Kidney tubule cell (primary cell): ENCODE measurements around the gene IHH.

Source experiments
- DNase-seq: peaks from one replicate; pipeline ENCODE4 v3.0.0-alpha.2; 2018; ENCODE audit warnings: low spot score

IHH gene

DNA sequence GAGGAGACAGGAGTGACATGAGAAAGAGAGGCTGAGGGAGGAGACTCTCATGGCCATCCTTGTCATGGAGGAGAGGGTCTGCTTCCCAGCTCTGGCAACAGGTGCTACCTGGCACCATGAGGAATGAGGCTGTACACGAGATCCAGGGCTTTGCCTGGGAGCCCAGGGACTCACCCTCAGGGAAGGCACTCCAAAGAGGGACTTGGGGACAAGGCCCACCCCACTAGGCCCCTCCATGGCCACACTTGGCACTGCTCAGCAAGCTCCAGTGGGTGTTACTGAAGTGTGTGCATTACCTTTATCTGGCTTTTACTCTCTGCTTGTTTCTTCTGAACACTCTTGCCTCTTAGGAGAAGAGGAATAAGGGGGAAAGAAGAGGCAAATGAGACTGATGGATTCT is 22.1 kb downstream of the IHH start:
- DNase-seq: no peak

DNA sequence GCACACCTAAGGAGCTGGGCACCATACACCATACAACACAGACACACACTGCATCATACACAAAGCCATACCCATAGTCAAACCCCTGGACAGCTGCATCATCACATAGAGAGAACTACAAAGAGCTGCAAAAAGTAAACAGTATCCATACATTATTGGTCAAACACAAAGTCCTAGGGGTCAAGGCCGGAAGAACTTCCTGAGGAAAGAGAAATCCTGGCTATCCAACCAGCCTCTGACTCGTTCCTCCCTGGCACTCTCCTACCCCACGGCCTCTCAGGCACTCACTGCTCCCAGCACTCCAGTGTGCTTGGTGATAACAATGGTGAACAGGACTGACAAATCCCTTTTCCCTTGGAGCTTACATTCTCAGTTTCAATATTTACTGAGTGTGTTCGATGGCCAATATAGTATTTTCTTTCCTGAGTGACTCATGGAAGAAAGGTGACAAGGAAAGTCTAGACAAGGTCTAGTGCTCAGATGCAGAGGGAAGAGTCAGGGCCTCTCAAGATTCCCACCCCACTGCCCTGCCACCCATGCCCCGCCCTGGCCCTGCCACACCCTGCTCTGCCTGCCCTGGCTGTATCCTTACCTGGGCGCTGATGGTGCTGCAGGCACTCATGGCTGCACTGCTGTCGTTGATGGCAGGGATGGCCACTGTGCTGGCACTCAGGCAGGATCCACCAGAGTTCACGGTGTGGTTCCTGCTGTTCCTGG is 22.8 kb downstream of the IHH start:
- DNase-seq: peak; percentile 7

DNA sequence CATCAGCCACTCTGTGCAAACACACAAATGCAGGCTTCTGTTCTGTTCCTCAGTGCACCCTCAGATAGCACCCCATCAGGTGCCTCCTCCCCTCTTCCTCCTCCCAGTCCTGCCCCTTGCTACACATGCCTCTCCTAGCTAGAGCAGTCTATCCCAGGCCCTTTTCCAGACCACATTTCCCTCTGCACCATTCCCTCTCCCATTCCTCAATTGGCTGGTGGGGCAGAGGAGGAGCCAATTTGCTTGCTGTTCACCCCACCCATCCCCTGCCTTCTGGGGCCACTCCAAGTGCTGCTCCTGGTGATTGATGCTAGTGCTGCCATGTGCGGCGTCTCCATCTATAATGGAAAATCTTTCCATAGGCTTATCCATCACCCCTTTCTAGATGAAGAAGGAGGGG is 24.8 kb downstream of the IHH start:
- DNase-seq: no peak

DNA sequence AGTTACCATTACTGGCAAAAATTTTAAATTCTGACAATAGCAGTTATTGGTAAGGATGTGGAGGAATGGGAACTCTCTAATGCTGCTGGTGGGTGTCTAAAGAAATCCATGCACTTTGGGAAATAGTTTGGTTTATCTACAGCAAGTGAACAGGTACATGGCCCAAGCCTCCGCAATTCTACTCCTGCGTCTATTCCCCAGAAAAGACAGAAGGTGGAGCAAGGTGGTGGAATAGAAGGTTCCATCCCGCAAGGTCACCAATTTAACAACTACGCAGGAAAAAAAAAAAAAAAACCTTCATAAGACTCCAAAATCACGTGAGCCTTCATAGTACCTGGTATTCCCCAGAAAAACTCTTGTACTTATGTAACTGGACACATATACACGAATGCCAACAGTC is 25.9 kb downstream of the IHH start:
- DNase-seq: no peak

DNA sequence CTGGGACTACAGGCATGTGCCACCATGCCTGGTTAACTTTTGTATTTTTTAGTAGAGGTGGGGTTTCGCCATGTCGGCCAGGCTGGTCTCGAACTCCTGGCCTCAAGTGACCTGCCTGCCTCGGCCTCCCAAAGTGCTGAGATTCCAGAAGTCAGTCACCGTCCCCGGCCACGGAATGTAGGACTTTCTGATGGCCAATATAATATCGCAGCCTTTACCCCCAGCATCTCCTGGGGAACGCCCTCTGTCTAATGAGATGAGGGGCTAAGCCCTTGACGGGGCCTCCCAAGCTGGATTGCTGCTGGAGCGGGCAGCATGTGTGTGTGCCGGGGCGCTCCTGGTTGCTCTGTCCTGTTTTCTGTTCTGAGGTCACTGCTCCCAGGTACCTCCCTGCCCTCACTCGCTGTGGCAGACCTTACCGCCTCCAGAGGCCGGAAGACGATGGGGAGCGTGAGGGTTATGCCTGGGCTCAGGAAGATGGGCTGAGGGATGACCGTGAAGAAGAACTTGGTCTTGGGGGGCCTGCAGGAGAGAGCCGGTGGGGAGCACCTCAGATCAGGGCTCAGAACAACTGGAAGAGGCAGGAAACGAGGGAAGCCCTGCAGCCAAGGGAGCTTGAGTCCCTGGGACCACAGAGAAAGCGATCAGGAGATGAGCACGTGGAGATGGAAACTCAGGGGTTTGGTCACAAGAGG is 28.5 kb downstream of the IHH start:
- DNase-seq: no peak

DNA sequence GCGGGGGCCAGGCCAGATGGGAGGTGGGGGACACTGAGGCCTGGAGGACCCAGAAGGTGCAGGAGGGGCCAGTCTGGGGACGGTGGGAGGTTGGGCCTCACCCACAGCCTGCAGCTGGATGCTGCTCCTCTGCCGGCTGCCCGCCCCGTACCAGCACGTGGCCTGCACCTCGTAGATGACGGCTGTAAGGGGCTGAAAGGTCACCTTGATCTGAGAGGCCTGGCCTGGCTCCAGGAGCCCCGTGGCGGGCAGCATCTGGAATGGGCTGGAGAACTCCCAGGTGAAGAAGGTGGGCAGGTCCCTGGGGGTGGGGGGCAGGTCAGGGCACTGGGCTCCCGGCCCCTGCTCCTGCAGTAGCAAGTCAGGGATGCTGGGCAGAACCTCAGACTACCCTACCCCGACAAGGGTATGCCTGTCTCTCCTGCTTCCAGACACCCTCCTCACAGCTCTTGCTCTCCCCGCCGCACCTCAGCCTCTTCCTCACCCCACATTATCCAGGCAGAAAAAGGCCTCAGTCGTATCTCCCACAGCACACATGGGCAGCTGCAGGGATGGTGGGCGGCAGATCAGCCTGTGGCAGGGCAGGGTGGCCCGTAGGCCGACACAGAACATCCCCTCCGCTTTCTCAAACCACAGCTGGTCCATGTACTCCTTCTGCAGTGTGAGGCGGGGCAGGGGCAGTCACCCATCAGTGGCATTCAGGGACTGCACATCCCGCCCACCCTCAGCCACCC is 29.5 kb downstream of the IHH start:
- DNase-seq: no peak

DNA sequence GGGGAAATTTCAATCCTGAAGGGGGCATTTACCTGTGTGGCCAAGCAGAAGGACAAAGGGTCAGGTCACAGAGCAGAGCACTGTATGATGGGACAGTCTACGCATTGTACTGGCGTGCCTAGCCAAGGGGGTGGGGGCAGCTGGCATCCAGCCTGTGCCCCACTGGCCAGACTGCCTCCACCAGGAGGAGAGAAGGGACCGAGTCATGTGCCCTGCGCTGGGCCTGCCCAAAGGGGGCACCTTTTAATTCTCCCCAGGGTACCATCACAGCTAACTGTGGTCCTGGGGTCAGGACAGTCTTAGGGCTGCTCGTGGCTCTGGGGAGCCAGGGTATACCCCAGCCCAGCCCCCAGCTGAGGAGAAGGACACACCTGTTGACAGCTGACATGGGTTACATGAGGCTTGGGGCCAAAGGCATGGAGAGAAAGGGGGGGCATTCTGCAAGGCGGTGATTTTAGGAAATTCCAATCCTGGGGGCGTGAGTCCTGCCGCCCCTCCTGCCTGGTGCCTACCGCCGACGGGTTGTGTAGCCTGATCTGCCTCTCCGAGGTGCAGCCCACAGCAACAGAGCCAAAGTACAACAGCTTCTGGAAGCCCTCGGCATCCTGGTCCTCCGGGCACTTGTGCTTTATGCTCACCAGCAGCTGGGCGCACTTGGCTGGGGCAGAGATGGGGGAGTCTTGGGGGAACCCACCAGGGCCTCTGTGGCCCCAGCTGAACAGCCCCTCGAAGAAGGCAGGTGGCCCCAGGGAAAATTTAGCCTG is 30.4 kb downstream of the IHH start:
- no peak for DNase-seq

DNA sequence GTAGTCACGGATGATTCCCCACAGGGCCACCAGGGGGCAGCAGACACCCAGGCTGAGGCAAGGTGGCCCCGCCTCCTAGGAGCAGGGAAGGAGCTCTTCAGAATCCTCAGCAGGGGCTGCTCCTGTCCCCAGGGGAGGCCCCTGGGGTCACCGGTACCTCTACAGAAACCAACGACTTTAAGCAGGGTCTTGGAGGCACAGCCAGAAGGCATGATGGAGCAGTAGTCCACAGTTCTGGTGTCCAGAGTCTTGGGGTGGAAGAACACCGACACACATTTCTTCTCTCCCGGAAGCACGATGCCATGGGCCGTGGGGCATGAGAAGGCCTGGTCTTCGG is 30.9 kb downstream of the IHH start:
- DNase-seq: peak; percentile 74

DNA sequence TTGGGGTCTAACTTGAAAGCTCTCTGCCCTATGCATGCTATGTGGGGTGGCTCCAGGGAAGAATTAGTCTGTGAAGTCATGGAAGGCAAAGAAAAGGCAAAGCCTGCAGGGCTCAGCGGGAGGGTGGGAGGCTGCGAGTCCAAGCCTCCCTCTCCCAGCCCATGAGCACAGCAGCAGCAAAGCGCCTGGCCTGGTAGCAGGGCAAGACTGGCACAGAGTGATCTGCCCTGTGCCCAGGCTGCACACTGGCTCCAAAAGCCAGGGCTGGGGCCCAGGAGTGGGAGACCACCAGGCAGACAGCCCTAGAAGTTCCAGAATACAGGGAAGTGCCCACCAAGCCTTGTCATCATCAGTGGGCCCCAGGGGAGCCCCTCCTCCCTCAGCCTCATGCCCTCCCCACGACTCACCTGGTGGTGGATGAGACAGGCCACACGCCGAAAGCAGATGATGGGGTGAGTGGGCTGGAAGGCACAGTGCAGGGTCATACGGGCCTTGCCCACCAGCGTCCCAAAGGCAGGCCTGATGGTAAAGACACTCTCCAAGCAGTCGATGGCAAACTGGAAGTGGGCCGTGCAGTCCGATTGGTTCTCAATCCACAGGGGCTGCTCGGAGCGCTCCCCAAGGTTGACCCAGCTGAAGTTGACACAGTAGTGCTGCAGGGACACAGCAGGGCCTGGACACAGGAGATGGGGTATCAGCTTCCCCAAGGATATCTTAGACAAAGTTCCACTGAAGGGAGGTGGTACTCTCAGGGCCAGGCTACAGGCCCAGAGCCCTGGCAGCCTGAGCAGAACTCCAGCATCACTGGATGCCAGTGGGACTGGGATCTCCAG is 31.5 kb downstream of the IHH start:
- no peak for DNase-seq

DNA sequence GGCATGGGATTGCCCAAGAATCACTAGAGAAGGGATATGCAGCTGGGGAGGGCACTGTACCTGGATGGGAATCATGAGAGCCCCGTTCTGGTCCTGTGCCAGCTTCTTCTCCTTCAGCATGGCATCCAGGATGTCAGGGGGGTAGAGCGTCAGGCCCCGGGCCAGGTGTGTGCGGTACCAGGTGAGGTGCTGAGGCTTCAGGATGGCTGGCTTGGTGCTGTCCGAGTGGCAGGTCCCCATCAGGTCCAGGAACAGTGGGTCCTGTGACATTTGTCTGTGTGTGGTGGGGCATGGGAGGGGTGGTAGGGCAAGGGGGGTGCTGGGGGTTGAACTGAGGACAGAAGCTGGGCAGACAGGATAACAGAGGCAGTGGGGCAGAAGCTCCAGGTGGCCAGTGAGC is 32.6 kb downstream of the IHH start:
- no peak for DNase-seq

DNA sequence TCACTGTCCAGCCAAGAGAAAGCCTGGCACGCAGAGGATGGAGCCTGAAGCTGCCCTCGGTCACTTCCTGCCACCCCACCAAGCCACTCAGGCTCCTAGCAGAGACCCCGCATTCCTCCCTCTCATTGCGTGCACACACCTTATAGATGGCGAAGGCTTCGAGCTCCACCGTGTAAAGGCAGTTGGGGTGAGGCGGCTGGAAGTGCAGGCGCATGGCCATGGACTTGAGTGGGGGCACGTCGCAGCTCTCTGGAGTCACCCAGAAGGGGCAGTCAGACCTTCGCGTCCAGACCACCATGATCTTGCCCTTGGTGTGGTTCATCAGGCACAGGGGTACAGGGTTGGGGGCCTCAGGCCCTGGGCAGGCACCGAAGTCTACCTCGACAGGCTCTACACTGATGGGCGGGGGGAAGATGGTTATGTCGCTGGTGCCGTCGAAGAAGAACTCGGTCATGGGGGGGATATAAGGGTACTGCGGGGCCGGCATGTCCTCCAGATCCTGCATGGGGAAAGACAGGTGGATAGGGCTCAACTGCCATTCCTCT is 33.1 kb downstream of the IHH start:
- DNase-seq: no peak

DNA sequence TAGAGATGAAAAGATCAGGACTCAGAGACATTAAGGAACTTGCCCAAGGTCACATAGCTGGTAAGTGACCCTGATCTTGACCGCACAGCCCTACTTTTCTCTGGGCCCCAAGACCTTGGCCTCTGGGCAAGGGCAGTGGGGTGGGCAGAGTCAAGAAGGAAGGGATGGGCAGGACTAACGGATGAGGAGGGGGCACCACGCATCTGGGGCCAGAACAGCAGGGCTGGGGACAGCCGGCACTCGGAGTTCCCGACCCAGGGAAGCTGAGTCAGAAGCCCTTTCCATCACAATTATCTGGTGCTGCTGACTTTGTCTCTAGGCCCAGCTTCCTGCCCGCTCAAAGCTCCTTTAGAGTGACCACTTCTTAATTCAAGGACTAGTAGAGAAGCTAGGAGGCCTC is 33.8 kb downstream of the IHH start:
- no peak for DNase-seq

DNA sequence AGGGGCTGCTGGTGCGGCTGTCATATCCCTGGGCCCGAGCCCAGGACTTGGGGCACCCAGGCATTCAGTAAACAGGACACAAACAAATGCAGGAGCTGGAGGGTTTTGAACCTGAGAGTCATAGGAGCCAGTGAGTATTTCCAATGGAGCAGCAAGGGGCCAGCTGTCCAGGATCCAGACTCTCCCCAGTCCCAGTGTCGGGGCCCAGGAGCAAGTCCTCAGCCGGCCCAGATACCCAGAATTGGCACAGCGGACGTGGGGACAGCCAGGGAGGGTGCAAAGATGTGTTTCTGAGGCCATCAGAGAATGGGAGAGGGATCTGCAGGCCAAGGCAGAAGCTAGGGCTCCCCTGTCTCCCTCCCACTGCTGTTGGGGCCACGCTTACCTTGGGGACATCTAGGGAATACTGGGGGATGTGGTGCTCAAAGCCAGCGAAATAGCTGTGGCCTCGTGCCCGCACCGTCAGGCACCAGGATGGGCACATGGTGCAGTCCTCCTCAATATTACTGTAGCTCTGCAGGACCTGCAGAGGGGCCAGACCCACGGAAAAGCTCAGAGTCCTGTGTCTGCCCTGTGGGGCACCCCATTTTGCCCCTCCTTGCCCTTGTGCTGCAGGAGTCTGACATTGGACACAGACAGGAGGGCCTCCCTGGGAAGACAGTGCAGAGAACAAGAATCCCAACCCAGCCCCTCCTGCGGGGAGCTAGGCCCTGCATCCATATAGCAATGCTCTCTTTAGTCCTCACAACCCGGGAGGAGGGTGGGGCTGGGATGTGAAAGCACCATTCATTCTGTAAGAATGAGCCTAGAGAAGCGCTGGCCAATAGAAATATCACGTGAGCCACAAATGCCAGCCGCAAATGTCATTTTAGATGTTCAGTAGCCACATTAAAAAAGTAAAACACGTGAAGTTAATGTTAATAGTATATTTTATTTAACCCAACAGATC is 34.8 kb downstream of the IHH start:
- DNase-seq: no peak

DNA sequence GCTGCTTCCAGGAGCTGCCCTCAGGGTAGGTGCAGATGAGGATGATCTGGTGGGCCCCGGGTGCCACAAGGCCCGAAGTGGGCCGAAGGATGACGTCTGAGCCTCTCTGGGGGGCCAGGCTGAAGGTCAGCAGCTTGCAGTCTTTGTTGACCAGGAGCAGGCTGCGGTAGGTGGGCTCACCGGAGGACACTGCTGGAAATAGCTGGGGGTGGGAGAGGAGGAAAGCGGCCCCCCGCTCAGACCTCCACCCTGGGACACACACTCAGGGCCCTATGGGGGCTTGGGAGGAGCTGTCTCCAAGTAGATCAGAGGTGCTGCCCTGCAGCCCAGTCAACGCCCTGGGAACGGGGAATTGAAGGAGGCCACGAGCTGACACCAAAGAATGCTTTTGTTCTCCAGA is 36.7 kb downstream of the IHH start:
- no peak for DNase-seq

DNA sequence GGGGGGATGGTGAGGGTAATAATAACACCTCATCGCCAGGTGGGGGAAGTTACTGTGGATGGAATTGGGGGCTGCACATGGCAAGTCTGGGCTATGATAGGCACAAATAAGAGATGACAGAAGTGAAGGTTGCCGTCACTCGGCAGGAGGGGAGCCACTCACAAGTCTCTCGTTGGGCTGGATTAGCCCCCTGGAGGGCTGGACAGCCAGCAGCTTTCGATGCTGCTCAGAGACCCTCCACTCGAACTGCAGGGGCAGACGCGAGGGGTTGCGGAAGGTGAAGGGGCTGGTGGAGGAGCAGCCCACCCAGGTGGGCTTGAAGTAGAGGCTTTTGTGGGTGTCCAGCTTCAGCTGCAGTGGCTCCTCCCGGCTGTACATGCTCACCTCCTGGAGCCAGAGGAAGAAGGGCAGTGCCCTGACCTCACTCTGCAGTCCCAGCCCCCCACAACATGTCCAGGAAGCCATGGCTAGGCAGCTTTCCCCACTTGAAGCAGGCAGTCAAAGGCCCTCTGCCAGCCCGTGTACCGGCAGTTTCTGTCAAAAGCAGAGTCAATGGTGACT is 37.6 kb downstream of the IHH start:
- no peak for DNase-seq

DNA sequence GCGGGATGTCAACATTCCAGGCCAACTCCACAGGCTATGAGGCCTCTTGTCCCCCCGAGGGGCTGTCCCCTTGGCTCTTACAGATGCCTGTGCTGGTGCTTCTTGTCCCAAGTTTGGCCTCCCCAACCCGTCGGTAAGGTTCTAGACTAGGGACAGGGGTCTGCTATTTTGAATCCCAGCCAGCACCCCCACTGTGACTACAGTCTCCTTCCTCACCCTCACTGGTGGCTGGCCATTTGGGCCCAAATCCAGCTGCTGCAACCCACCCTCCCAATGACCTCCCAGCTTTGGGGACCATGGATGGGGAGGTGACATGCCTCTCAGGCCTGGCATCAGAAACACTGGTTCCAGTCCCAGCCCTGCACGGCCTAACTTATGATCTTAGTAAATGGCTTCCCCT is 38.1 kb downstream of the IHH start:
- no peak for DNase-seq

DNA sequence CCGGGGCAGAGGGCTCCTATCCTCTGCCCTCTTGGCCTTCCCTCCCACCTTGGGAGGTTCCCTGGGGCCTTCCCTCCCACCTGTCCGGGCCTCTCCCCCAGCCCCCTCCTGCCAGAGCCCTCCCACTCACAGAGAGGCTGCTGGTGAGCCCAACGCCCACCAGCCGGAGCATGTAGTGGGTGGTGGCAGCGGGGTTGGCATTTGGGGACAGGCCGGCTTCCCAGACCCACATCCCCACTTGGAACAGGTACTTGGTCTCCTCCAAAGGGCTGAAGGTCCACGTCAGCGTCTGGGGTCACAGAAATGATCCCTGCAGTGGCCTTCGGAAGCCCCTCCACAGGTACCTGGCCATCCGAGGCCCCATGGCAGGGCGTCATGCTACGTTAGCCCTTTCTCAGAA is 38.7 kb downstream of the IHH start:
- DNase-seq: no peak

DNA sequence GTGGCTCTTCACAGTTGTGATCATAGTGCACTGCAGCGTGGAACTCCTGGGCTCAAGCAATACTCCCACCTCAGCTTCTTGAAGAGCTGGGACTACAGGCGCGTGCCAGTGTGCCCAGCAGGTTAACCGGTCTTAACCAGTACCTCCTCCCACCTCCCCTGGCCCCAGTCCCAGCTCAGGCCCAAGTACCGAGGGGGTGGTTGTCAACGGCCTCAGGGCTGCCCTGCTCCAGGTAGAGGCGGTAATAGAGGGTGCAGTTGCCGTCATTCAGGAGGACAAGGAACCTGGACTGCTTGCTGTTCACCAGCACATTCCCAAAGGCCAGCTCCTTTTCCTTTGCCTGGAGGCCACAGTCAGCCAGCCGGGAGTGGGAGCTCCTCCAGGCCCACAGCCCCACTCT is 39.1 kb downstream of the IHH start:
- no peak for DNase-seq

DNA sequence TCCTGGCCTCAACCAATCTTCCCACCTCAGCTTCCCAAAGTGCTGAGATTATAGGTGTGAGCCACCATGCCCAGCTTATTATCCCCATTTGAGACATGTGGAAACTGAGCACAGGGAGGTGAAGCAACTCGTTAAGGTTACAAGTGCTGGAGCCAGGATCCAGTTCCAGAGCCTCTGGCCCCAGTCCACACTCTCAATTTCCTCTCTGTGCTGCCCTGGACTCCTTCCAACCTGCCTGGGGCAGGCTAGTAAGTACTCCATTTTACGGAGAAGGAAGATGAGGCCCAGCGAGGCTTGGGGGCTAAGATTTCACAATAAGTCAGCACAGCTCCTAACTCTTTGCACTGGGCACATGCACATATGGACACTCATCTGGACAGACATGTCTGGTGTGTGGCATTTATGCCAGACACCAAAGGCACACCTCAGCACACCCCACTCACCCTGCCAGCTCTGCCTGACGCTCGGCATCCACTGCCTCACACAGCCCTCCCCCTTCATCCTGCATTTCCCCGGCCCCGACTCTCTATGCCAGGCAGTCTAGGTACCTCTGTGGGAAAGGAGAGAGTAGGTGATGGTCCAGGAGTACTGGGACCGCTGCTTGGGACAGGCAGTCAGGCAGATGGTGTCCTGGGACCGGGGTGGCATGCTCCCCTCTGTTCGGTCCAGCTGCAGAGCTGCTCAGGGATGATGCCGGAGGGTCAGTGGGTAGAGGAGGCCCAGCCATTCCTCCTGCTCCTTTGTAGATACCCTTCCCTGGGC is 39.9 kb downstream of the IHH start:
- no peak for DNase-seq
